Gastroesophageal sphincter (tissue), 4 donors: ENCODE data around the gene SERPINE1. TPM values are rescaled to one million over a fixed set of nuclear protein-coding genes. Genes with fewer than 3 reads are reported as not detected.

Experiments used
- ATAC-seq: fragments of 150-250 bp; one replicate; pipeline ENCODE4 v1.9.1; 2016; ENCODE audit warnings: mild to moderate bottlenecking, moderate library complexity
- H3K27ac ChIP-seq, 4 donors: fragments of 200-600 bp; sonication (generic) in 3 of 4; 1 replicate in 3 of 4; 2 replicates in 1 of 4; pipeline ENCODE4 v1.5.1; 2016 to 2019
- H3K27me3 ChIP-seq: fragments of 200-600 bp; sonication (generic); one replicate; pipeline ENCODE4 v1.5.1; 2019
- H3K36me3 ChIP-seq, 2 donors: fragments of 200-600 bp; sonication (generic); one replicate each; pipeline ENCODE4 v1.5.1; 2019; ENCODE audit warnings: control low read depth in 1 of 2
- H3K4me1 ChIP-seq, 3 donors: fragments of 200-600 bp; sonication (generic); 1 replicate in 2 of 3; 2 replicates in 1 of 3; pipeline ENCODE4 v1.5.1; 2016 to 2019; ENCODE audit warnings: control low read depth in 2 of 3
- H3K4me3 ChIP-seq, 2 donors: fragments of 200-600 bp; sonication (generic); one replicate each; pipeline ENCODE4 v1.5.1; 2019; ENCODE audit warnings: mild to moderate bottlenecking in 1 of 2, moderate library complexity in 1 of 2
- H3K9me3 ChIP-seq, 3 donors: fragments of 200-600 bp; sonication (generic); one replicate each; pipeline ENCODE4 v1.5.1; 2017 to 2019; ENCODE audit warnings: control low read depth in 2 of 3
- EP300 ChIP-seq: sonication (generic); formaldehyde crosslinking; IDR thresholded peaks from one replicate; pipeline ENCODE4 v1.6.1; 2017; ENCODE audit warnings: antibody characterized with exemption, mild to moderate bottlenecking
- POLR2A ChIP-seq, 2 donors: fragments of 450-650 bp; IDR thresholded peaks; one replicate each; pipeline ENCODE4 v1.6.1; 2017; ENCODE audit warnings: antibody characterized with exemption in 2 of 2, mild to moderate bottlenecking in 2 of 2, moderate library complexity in 1 of 2
- POLR2AphosphoS5 ChIP-seq: sonication (generic); formaldehyde crosslinking; IDR thresholded peaks from one replicate; pipeline ENCODE4 v1.6.1; 2017; ENCODE audit warnings: antibody characterized with exemption
- WGBS, 2 donors: methylation state at CpG; one replicate each; pipeline ENCODE4 v1.1.5; 2018; ENCODE audit warnings: low coverage in 1 of 2; 5-methylcytosine and 5-hydroxymethylcytosine counted together
- total RNA-seq, 4 donors: library from RNA; depleted of rRNA; stranded (reverse); fragments of >200 nt; gene quantifications; one replicate each; pipeline ENCODE4 v1.1.0, GENCODE V29; 2016
- TF ChIP-seq, protein P1 (sequence below), 4 experiments: fragments of 200-600 bp in 2 of 4; fragments of 450-650 bp in 2 of 4; sonication (generic) in 1 of 4; IDR thresholded peaks; one replicate each; pipeline ENCODE4 v1.5.1; 2017 to 2019; ENCODE audit warnings: antibody characterized with exemption in 4 of 4, mild to moderate bottlenecking in 2 of 4, moderate library complexity in 2 of 4

The SERPINE1 gene
- total RNA-seq, 4 donors from 2014 or later, result 5.4 to 75.3 (median 19.6) TPM

DNA sequence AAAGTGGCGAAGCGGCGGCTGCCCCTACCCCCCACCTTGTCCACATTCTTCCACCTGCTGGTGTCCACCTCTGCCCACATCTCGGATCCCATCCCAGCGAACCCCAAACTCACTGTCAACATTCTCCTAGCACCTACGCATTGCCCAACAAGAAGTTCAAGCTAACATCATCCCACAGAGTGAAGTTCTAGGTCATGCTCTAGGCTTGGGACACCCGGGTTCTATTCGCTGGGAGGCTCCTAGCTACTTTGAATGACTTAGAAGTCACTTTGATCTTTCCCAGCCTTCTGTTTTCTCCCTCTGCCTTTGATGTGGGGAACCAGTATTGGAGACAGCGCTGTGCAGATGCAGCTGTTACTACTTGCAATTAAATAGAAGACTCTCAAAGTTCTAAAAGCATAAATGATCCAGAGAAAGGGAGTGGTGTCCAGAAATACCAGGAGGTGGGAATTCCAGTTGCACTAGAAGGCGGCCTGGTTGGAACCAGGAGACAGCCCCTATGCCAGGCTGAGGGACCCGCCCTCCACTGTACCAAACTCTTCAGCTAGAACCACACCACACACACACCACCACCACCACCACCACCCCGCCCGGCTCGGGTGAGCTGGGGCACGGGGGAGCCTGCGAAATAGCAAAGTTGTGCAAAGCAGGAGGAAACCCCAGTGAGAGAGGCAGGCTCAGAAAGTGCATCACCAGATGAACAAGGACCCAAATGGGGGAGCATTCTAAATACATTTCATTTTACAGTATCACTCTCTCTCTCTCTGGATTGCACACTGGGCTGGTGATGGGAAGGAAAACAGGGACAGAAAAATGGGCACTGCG, 43.9 kb downstream of the SERPINE1 start:
- Histone ChIP-seq H3K9me3 (no peaks in the 10 kb centered on the region), H3K27ac (no peak overlapping the region), H3K36me3 (no peaks in the 10 kb centered on the region), H3K4me1 (peaks cover 0 to 46% (median 23%) of the 10 kb centered on the region in 3 donors), H3K4me3 (no peak overlapping the region), H3K27me3 (peaks cover 100% of the 10 kb centered on the region)
- TF ChIP-seq, protein P1, sequence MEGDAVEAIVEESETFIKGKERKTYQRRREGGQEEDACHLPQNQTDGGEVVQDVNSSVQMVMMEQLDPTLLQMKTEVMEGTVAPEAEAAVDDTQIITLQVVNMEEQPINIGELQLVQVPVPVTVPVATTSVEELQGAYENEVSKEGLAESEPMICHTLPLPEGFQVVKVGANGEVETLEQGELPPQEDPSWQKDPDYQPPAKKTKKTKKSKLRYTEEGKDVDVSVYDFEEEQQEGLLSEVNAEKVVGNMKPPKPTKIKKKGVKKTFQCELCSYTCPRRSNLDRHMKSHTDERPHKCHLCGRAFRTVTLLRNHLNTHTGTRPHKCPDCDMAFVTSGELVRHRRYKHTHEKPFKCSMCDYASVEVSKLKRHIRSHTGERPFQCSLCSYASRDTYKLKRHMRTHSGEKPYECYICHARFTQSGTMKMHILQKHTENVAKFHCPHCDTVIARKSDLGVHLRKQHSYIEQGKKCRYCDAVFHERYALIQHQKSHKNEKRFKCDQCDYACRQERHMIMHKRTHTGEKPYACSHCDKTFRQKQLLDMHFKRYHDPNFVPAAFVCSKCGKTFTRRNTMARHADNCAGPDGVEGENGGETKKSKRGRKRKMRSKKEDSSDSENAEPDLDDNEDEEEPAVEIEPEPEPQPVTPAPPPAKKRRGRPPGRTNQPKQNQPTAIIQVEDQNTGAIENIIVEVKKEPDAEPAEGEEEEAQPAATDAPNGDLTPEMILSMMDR (IDR thresholded peaks at IDR 0.05), result no peak
- no peak for TF ChIP-seq POLR2AphosphoS5
- no peak for TF ChIP-seq POLR2A (IDR thresholded peaks at IDR 0.05)
- no peak for TF ChIP-seq EP300
- no peak for ATAC-seq
- WGBS, 2 donors, result 4% methylated on average over 12 to 13 of the region's 17 CpGs

DNA sequence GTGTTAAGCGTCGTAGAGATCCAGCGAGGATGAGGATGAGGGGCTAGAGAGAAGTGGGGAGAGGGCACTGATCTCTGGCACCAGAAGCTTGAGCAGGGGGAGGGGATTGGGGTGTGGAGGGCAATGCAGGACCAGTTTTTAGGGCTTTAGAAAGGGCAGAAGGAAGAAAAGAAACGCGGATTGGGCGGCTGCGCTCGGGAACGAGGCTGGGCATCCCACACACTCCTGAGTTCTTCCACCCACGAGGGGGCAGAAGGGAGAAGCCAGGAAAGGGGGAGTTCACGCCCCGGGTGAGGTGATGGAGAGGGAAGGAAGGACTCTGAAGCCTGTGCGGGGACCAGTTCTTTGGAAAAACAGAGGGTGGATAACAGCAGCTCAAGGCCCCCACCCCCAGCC, 44.5 kb downstream of the SERPINE1 start:
- H3K9me3 ChIP-seq, result no peaks in the 10 kb centered on the region
- TF ChIP-seq, protein P1 (IDR thresholded peaks at IDR 0.05), result no peak
- TF ChIP-seq POLR2A (IDR thresholded peaks at IDR 0.05) (no peak), POLR2AphosphoS5 (no peak), EP300 (no peak)
- peaks cover 100% of the 10 kb centered on the region for H3K27me3 ChIP-seq
- peaks cover 0 to 41% (median 23%) of the 10 kb centered on the region in 3 donors for H3K4me1 ChIP-seq
- ATAC-seq, result no peak
- no peak overlapping the region for H3K4me3 ChIP-seq
- no peak overlapping the region for H3K27ac ChIP-seq
- H3K36me3 ChIP-seq, result no peaks in the 10 kb centered on the region
- 0 to 2% methylated on average over 7 to 12 of the region's 13 CpGs for WGBS, 2 donors

DNA sequence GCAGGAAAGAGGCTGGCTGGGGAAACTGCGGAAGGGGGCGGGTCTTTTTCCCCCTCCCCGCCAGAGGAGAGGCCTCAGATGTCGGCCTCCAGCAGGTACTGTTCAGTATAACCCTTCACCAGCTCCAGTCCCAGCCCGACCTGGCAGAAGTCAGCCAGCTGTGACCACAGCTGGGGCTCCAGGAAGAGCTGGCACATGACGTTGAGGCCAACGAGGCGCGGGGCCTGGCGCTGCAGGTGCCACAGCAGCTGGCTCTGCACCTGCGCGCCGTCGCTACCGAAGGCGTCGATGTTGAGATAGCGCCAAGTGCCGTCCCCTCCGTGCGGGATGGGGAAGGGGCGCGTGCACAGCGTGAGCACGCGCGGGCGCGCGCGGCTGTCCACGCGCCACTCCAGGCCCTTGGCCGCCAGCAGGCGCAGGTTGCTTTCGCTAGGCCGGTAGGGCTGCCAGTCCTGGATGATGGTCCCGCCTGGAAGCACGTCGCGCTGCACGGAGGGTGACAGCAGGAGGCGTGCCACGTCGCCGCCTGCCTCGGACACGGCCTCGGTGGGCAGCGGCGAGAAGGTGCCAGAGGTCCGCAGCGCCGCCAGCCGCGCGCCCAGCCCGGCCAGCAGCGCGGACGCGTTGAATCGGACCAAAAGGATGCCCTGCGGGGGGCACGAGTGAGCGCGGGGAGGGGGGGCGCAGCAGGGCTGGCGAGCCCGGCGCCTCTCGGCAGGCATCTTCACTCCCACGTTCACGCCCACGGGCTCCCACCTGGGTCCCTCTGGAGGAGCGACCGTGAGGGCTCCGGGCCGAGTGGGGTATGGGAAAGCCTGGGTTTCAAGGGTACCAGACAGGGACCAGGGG, 45.3 kb downstream of the SERPINE1 start:
- TF ChIP-seq, protein P1 (IDR thresholded peaks at IDR 0.05), result no peak
- TF ChIP-seq POLR2A (IDR thresholded peaks at IDR 0.05) (no peak), EP300 (no peak), POLR2AphosphoS5 (no peak)
- Histone ChIP-seq H3K4me1 (peaks cover 0 to 41% (median 23%) of the 10 kb centered on the region in 3 donors), H3K27ac (no peak overlapping the region), H3K4me3 (no peak overlapping the region), H3K27me3 (peaks cover 100% of the 10 kb centered on the region), H3K9me3 (no peaks in the 10 kb centered on the region), H3K36me3 (no peaks in the 10 kb centered on the region)
- WGBS, 2 donors, result 0% methylated on average over 7 of the region's 79 CpGs; no CpG with 5 or more reads in 1 of the 2 donors
- no peak for ATAC-seq

DNA sequence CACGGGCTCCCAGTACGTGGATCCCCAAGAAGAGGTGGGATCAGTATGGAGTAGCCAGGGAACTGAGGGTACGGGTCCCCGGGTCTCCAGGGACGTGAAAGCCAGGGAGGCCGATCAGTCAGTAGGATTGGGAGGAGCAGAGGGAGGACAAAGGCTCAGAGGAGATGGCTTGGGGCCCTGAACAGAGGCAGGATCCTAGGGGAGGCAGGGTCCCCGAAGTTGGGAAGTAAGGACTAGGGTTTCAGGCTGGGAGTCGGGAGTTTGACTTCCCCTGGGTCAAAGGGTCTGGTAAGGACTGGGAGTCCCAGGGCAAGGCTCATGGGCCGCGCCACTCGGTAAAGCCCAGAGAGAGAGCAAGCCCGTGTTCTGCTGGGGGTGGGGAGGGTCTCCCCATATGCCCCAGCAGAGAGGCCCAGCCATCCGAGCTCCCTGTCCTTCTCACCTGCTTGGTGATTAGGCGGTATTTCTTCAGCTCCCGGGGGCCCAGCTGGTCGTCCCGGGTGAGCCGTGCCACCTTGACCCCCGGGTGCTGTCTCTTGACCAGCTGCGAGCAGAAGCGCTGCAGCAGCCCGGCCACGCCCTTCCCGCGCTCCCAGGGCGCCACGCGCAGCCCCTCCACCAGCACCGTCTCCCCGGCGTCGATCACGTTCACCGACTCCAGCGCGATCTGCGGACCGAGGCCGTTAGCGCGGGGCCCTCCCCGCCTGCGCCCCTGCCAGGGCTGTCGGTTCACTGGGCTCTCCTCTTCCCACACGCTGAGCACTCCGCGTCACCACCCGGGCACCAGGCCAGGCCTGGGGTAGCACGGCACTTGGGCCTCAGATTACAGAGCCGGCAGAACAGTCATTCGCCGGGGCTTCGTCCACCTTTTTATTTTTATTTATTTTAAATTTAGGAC, 46.2 kb downstream of the SERPINE1 start:
- Histone ChIP-seq H3K36me3 (no peaks in the 10 kb centered on the region), H3K4me1 (peaks cover 0 to 41% (median 23%) of the 10 kb centered on the region in 3 donors), H3K27me3 (peaks cover 100% of the 10 kb centered on the region), H3K4me3 (peak overlapping the region in 1 of 2 donors; percentile 11), H3K9me3 (no peaks in the 10 kb centered on the region), H3K27ac (no peak overlapping the region)
- 1 to 2% methylated on average over 9 to 15 of the region's 53 CpGs for WGBS, 2 donors
- TF ChIP-seq POLR2A (IDR thresholded peaks at IDR 0.05) (no peak), POLR2AphosphoS5 (no peak), EP300 (no peak)
- TF ChIP-seq, protein P1 (IDR thresholded peaks at IDR 0.05), result no peak
- no peak for ATAC-seq
